Measurements from ENCODE around the gene WDR59.
"Not testable (repeated sequence)": the region's sequence is repeated elsewhere in the genome, so short reads cannot be mapped to it uniquely, and the experiment has no call there.

WDR59 gene

GRCh38 chr16:74982256-74982655 lies 2.7 kb downstream of the WDR59 start:
- DNase-seq (ENCODE audit: low read depth in 2 of 2): no peak

GRCh38 chr16:74975591-74975990 lies 9.3 kb downstream of the WDR59 start:
- no peak for DNase-seq (ENCODE audit: low read depth in 2 of 2)

- DNase-seq (ENCODE audit: low read depth in 2 of 2): no peak
Measured at GRCh38 chr16:74973304-74973703, 11.6 kb downstream of the WDR59 start.

GRCh38 chr16:74954763-74955162 lies 30.2 kb downstream of the WDR59 start:
- DNase-seq (ENCODE audit: low read depth in 2 of 2): no peak

- DNase-seq (ENCODE audit: low read depth in 2 of 2): no peak
Measured at GRCh38 chr16:74951681-74952080, 33.2 kb downstream of the WDR59 start.

GRCh38 chr16:74951206-74951605 lies 33.7 kb downstream of the WDR59 start:
- no peak for DNase-seq (ENCODE audit: low read depth in 2 of 2)

GRCh38 chr16:74950511-74950910 lies 34.4 kb downstream of the WDR59 start:
- DNase-seq (ENCODE audit: low read depth in 2 of 2): no peak

GRCh38 chr16:74949309-74949708 lies 35.6 kb downstream of the WDR59 start:
- no peak for DNase-seq (ENCODE audit: low read depth in 2 of 2)

GRCh38 chr16:74944466-74944865 lies 40.5 kb downstream of the WDR59 start:
- DNase-seq (ENCODE audit: low read depth in 2 of 2): no peak

- DNase-seq (ENCODE audit: low read depth in 2 of 2): no peak
Measured at GRCh38 chr16:74942977-74943918, 41.7 kb downstream of the WDR59 start.

- DNase-seq (ENCODE audit: low read depth in 2 of 2): no peak
Measured at GRCh38 chr16:74942566-74942965, 42.4 kb downstream of the WDR59 start.

GRCh38 chr16:74939688-74940087 lies 45.2 kb downstream of the WDR59 start:
- no peak for DNase-seq (ENCODE audit: low read depth in 2 of 2)

- no peak for DNase-seq (ENCODE audit: low read depth in 2 of 2)
Measured at GRCh38 chr16:74936902-74937560, 47.9 kb downstream of the WDR59 start.

- DNase-seq (ENCODE audit: low read depth in 2 of 2): no peak
Measured at GRCh38 chr16:74931445-74931844, 53.5 kb downstream of the WDR59 start.

GRCh38 chr16:74929636-74930035 lies 55.3 kb downstream of the WDR59 start:
- DNase-seq (ENCODE audit: low read depth in 2 of 2): no peak

GRCh38 chr16:74926805-74927204 lies 58.1 kb downstream of the WDR59 start:
- no peak for DNase-seq (ENCODE audit: low read depth in 2 of 2)

GRCh38 chr16:74923766-74924460 lies 61.0 kb downstream of the WDR59 start:
- DNase-seq (ENCODE audit: low read depth in 2 of 2): no peak

- DNase-seq (ENCODE audit: low read depth in 2 of 2): no peak
Measured at GRCh38 chr16:74922150-74923138, 62.5 kb downstream of the WDR59 start.

GRCh38 chr16:74921051-74921450 lies 63.9 kb downstream of the WDR59 start:
- DNase-seq (ENCODE audit: low read depth in 2 of 2): no peak

GRCh38 chr16:74909665-74910064 lies 75.3 kb downstream of the WDR59 start:
- no peak for DNase-seq (ENCODE audit: low read depth in 2 of 2)

- not testable (repeated sequence) for DNase-seq (ENCODE audit: low read depth in 2 of 2)
Measured at GRCh38 chr16:74908759-74909158, 76.2 kb downstream of the WDR59 start.
